Measurements from ENCODE around the gene DNAJC2.
A peak's percentile ranks its signal among the peaks of the same experiment; 100 is the strongest.

The DNAJC2 gene, protein sequence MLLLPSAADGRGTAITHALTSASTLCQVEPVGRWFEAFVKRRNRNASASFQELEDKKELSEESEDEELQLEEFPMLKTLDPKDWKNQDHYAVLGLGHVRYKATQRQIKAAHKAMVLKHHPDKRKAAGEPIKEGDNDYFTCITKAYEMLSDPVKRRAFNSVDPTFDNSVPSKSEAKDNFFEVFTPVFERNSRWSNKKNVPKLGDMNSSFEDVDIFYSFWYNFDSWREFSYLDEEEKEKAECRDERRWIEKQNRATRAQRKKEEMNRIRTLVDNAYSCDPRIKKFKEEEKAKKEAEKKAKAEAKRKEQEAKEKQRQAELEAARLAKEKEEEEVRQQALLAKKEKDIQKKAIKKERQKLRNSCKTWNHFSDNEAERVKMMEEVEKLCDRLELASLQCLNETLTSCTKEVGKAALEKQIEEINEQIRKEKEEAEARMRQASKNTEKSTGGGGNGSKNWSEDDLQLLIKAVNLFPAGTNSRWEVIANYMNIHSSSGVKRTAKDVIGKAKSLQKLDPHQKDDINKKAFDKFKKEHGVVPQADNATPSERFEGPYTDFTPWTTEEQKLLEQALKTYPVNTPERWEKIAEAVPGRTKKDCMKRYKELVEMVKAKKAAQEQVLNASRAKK

DNA sequence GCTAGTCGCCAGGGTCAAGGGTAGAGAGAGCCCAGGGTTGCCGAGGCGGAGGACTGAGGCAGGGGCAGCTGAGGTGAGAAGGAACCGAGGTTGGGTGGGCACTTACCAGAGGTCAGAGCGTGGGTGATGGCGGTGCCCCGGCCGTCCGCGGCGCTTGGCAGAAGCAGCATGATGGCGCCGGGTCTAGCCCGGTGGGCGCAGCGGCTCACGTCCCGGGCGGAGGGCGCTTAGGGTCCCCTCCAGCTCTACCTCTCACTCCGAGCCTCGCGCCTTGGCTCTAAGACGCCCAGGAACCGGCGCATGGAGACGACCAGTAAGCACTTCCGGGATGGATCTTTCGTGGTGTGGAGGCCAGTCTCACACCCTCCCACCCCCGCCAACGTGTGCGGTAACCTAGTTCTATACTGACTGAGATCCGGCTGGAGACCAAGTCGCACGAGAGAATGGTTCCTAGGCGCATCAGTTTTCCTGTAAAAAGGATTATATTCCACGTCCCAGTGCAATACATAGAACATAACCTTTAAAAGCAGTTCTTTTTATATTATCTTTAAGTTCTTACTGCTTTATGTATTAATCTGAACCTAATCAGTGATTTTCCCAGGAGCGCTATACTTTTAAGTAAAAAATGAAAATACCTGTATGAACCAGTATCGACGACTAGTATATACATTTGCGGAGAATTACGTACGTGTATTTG lies at the start of gene DNAJC2:
Gene DNAJC2, minus strand, starts transcription at position 315 of the 697 bp plus-strand sequence. Its CDS starts 145 bp downstream, at position 170.
- DNase-seq (ENCODE audit: low read depth): peak; percentile 96
- peak within 1 kb of the TSS; percentile 65 for H3K4me3 ChIP-seq (ENCODE audit: low read depth, low read length)
- TF ChIP-seq, protein P1, sequence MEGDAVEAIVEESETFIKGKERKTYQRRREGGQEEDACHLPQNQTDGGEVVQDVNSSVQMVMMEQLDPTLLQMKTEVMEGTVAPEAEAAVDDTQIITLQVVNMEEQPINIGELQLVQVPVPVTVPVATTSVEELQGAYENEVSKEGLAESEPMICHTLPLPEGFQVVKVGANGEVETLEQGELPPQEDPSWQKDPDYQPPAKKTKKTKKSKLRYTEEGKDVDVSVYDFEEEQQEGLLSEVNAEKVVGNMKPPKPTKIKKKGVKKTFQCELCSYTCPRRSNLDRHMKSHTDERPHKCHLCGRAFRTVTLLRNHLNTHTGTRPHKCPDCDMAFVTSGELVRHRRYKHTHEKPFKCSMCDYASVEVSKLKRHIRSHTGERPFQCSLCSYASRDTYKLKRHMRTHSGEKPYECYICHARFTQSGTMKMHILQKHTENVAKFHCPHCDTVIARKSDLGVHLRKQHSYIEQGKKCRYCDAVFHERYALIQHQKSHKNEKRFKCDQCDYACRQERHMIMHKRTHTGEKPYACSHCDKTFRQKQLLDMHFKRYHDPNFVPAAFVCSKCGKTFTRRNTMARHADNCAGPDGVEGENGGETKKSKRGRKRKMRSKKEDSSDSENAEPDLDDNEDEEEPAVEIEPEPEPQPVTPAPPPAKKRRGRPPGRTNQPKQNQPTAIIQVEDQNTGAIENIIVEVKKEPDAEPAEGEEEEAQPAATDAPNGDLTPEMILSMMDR (IDR thresholded peaks at IDR 0.05; ENCODE audit: insufficient read depth, low read depth, low read length, missing control alignments): no peak

DNA sequence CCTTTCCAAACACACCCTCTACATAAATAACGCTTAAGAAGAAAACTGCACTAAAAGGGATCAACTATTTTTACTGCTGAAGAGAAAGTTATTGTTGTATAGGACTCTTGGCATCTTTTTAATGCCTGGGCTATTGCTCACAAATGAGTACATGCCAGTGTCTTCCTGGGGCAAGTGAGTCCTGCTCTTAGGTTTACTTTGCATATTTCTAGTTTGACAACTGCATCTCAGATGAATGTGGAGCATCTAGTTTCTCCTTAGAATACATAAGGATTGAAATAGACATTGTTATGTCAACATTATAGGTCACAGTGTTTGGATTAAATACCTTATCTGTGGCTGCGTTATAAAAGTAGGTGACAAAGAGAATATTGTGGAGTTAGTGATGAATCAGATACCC lies 47.4 kb upstream of the DNAJC2 start:
- DNase-seq (ENCODE audit: low read depth): no peak
- TF ChIP-seq, protein P1 (IDR thresholded peaks at IDR 0.05; ENCODE audit: insufficient read depth, low read depth, low read length, missing control alignments): no peak
- H3K4me3 ChIP-seq (ENCODE audit: low read depth, low read length): no peak overlapping the region

DNA sequence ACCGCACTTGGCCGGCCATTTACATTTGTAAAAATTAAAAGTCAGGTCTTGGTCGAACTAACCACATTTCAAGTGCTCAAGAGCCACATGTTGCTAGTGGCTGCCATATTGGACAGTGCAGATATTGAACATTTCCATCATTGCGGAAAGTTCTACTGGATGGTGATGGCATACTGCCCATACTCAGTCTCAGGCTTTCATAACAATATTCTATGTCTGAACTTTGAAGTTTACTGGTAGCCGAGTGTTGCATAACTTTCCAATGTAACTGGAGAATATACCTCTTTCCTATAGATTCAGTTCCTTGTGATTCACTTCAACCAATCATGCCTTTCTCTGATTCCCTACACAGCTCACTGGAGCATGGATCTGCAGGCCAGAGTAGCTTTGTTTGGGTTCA lies 46.6 kb upstream of the DNAJC2 start:
- DNase-seq (ENCODE audit: low read depth): no peak
- no peak overlapping the region for H3K4me3 ChIP-seq (ENCODE audit: low read depth, low read length)
- TF ChIP-seq, protein P1 (IDR thresholded peaks at IDR 0.05; ENCODE audit: insufficient read depth, low read depth, low read length, missing control alignments): no peak

DNA sequence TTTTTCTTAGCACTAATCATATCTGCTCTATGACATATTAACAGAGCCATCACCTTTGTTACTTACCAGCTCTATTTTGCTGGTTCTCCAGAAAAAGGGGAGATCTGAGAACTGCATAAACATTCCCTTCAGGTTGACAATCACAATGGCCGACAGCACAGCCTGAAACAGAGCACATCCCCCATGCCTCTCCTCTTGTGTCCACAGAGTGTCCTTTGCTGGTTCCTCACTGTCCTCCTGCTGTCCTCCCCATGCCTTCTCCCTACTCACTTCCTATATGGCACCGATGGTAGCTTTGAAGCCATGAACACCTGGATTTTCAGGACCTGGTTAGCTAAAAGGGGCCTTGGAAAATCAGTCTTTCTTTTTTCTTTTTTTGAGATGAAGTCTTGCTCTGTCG lies 44.7 kb upstream of the DNAJC2 start:
- no peak for DNase-seq (ENCODE audit: low read depth)
- H3K4me3 ChIP-seq (ENCODE audit: low read depth, low read length): no peak overlapping the region
- TF ChIP-seq, protein P1 (IDR thresholded peaks at IDR 0.05; ENCODE audit: insufficient read depth, low read depth, low read length, missing control alignments): no peak

DNA sequence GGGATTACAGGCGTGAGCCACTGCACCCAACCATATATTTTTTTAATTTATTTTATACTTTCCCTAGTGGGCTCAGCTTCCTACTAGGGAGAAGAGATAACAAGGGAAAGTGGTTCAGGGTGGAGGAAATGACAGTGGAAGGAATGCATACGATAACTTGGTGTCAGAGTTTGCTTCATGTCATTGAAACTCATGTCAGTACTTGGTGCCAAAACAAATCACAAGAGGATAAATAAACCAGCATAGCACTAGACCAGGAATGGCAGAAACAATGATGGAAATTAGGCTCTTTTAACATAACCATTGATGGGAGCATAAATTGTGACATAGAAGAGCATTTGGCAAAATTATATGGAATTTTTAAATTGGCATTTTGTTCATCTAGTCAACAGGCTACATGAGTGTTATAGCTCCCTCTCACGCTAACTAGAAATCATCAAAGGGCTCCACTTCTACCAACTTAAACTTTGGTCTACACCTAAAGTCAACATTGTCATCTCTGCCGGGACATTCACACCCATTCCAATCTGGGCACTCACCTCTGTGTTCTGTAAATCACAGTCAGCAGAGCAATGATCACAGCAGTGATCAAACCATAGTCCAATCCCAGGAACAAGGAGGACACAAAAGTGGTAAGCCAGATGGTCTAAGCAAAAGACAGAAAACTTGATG lies 44.0 kb upstream of the DNAJC2 start:
- H3K4me3 ChIP-seq (ENCODE audit: low read depth, low read length): no peak overlapping the region
- TF ChIP-seq, protein P1 (IDR thresholded peaks at IDR 0.05; ENCODE audit: insufficient read depth, low read depth, low read length, missing control alignments): no peak
- DNase-seq (ENCODE audit: low read depth): no peak

DNA sequence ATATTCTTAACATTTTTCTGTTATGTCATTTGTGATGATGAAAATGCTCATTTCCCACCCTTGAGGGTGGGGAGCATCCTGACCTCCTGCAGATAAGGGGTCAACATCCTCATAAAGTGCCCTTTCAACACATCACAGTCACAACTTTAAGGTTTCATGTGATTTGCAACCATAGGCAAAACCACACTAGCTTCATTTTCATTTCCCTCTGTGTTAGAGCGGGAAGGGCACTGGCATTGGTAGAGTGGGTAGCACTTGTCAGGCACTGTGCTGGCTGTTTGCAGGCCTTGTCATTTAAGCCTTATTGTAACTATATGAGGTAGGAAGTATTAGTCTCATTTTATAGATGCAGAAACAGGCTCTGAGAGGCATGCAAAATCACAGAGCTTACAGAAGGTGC lies 42.7 kb upstream of the DNAJC2 start:
- TF ChIP-seq, protein P1 (IDR thresholded peaks at IDR 0.05; ENCODE audit: insufficient read depth, low read depth, low read length, missing control alignments): no peak
- no peak for DNase-seq (ENCODE audit: low read depth)
- no peak overlapping the region for H3K4me3 ChIP-seq (ENCODE audit: low read depth, low read length)

Data from GM12865 (cell line).